ENCODE measurements around the gene CNIH2.

DNA sequence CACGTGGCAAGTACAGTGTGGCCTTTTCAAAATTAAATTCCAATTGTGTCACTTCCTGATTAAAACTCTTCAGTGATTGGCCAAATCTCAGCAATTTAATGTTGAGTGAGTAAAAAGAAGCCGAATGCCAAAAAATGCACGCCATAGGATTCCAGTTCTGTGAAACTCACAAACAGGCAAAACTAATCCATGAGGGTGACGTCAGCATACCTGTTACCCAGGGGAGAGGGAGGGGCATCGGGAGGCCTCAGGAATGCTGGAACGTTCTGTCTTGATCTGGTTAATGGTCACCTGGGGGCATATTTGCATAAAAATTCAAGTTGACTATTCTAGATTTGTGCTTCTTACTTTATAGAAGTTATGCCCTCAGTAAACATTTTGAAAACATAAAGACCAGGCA is 49.5 kb upstream of the CNIH2 start:
- TF ChIP-seq, protein P1, sequence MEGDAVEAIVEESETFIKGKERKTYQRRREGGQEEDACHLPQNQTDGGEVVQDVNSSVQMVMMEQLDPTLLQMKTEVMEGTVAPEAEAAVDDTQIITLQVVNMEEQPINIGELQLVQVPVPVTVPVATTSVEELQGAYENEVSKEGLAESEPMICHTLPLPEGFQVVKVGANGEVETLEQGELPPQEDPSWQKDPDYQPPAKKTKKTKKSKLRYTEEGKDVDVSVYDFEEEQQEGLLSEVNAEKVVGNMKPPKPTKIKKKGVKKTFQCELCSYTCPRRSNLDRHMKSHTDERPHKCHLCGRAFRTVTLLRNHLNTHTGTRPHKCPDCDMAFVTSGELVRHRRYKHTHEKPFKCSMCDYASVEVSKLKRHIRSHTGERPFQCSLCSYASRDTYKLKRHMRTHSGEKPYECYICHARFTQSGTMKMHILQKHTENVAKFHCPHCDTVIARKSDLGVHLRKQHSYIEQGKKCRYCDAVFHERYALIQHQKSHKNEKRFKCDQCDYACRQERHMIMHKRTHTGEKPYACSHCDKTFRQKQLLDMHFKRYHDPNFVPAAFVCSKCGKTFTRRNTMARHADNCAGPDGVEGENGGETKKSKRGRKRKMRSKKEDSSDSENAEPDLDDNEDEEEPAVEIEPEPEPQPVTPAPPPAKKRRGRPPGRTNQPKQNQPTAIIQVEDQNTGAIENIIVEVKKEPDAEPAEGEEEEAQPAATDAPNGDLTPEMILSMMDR (IDR thresholded peaks at IDR 0.05), result no peak
- no peak for TF ChIP-seq EZH2 (IDR thresholded peaks at IDR 0.05; ENCODE audit: borderline replicate concordance, insufficient read depth, low read depth, low read length, poor library complexity, severe bottlenecking)
